Measurements from ENCODE around the gene PCSK2.

- TF ChIP-seq POLR2AphosphoS5 (IDR thresholded peaks at IDR 0.05; ENCODE audit: low read depth, low read length) (no peak), POLR2A (IDR thresholded peaks at IDR 0.05; ENCODE audit: low read depth, low read length) (no peak), TAF1 (IDR thresholded peaks at IDR 0.05; ENCODE audit: low read depth, low read length) (no peak)
These were observed 230.8 kb downstream of the PCSK2 start for GRCh38 chr20:17457588-17458190.

Measured in GM12891 (cell line).